Measurements from ENCODE around the gene C1orf53. TPM values are rescaled to one million over a fixed set of nuclear protein-coding genes. Genes with fewer than 3 reads are reported as not detected.

C1orf53 gene
- total and polyA plus RNA-seq, 2 of the 13 experiments (the other 11 are each of a cell fraction or from before 2014, with no cell fraction given), result 5.8 to 10.1 TPM

GRCh38 chr1:197902454-197903195, at the start of gene C1orf53 (continued):
- peak; percentile 96 for TF ChIP-seq ZNF687 (CRISPR knock-in tag; IDR thresholded peaks at IDR 0.05)
- TF ChIP-seq ZNF143 (CRISPR knock-in tag; IDR thresholded peaks at IDR 0.05), result no peak
- TF ChIP-seq MBNL3 (CRISPR knock-in tag; conservative IDR thresholded peaks at IDR 0.05), result no peak
- peak; percentile 74; the same call in 1 of the 2 replicates for TF ChIP-seq DR1 (CRISPR knock-in tag; IDR thresholded peaks at IDR 0.05)
- TF ChIP-seq U2AF2 (IDR thresholded peaks at IDR 0.05; ENCODE audit: low read depth, low read length), result no peak
- peak; percentile 24; the same call in 1 of the 2 replicates for TF ChIP-seq NCOA2 (CRISPR knock-in tag; IDR thresholded peaks at IDR 0.05)
- no peak for TF ChIP-seq FIP1L1 (IDR thresholded peaks at IDR 0.05; ENCODE audit: borderline replicate concordance, insufficient read depth, low read depth, low read length)
- peak; percentile 94; the same call in 1 of the 2 replicates for TF ChIP-seq NFKB2 (CRISPR knock-in tag; IDR thresholded peaks at IDR 0.05; ENCODE audit: borderline replicate concordance)
- 0 out of 2 replicates have a peak, but pooled peaks have one; percentile 46 for TF ChIP-seq HIVEP1 (CRISPR knock-in tag; IDR thresholded peaks at IDR 0.05)
- peak; percentile 95 for TF ChIP-seq SP5 (CRISPR knock-in tag; IDR thresholded peaks at IDR 0.05; ENCODE audit: borderline replicate concordance, low read depth)
- TF ChIP-seq ZNF207 (IDR thresholded peaks at IDR 0.05; ENCODE audit: borderline replicate concordance), result no peak
- TF ChIP-seq KAT2B (IDR thresholded peaks at IDR 0.05; ENCODE audit: borderline replicate concordance, low read depth, low read length), result no peak
- TF ChIP-seq ZNF670 (CRISPR knock-in tag; IDR thresholded peaks at IDR 0.05; ENCODE audit: borderline replicate concordance), result peak; percentile 63; the same call in 1 of the 2 replicates
- TF ChIP-seq SOX6 (IDR thresholded peaks at IDR 0.05), result no peak
- 0 out of 2 replicates have a peak, but pooled peaks have one; percentile 33 for TF ChIP-seq SOX6 (CRISPR knock-in tag; IDR thresholded peaks at IDR 0.05)
- TF ChIP-seq, protein P1, sequence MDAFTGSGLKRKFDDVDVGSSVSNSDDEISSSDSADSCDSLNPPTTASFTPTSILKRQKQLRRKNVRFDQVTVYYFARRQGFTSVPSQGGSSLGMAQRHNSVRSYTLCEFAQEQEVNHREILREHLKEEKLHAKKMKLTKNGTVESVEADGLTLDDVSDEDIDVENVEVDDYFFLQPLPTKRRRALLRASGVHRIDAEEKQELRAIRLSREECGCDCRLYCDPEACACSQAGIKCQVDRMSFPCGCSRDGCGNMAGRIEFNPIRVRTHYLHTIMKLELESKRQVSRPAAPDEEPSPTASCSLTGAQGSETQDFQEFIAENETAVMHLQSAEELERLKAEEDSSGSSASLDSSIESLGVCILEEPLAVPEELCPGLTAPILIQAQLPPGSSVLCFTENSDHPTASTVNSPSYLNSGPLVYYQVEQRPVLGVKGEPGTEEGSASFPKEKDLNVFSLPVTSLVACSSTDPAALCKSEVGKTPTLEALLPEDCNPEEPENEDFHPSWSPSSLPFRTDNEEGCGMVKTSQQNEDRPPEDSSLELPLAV (CRISPR knock-in tag; conservative IDR thresholded peaks at IDR 0.05; ENCODE audit: low read depth), result no peak
- peak; percentile 63 for TF ChIP-seq MED8 (CRISPR knock-in tag; IDR thresholded peaks at IDR 0.05; ENCODE audit: insufficient replicate concordance)
- TF ChIP-seq, protein P2, sequence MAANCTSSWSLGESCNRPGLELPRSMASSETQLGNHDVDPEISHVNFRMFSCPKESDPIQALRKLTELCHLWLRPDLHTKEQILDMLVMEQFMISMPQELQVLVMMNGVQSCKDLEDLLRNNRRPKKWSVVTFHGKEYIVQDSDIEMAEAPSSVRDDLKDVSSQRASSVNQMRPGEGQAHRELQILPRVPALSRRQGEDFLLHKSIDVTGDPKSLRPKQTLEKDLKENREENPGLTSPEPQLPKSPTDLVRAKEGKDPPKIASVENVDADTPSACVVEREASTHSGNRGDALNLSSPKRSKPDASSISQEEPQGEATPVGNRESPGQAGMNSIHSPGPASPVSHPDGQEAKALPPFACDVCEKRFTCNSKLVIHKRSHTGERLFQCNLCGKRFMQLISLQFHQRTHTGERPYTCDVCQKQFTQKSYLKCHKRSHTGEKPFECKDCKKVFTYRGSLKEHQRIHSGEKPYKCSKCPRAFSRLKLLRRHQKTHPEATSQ (CRISPR knock-in tag; IDR thresholded peaks at IDR 0.05; ENCODE audit: borderline replicate concordance), result no peak
- no peak for TF ChIP-seq AGO1 (IDR thresholded peaks at IDR 0.05; ENCODE audit: low read depth, low read length, poor library complexity, severe bottlenecking)
- TF ChIP-seq GLI4 (CRISPR knock-in tag; IDR thresholded peaks at IDR 0.05; ENCODE audit: borderline replicate concordance), result peak; percentile 96; the same call in 1 of the 2 replicates
- peak; percentile 86; the same call in 1 of the 2 replicates for TF ChIP-seq ZNF552 (CRISPR knock-in tag; IDR thresholded peaks at IDR 0.05; ENCODE audit: borderline replicate concordance)

All from HepG2 (cell line).